Caco-2 (cell line): ENCODE results near the gene MAMLD1. TPM values are rescaled to one million over a fixed set of nuclear protein-coding genes. Genes with fewer than 3 reads are reported as not detected.

Experiments used
- BruUV-seq: library from RNA; stranded (reverse); fragments of 400-500 nt; replicated peaks from 2 replicates; lab custom pipeline; 2021; lab: Mats Ljungman, UMichigan
- CTCF ChIA-PET: fragments of 300-600 bp; sonication (Branson Sonifier 250); formaldehyde crosslinking; loops from one replicate; lab custom pipeline; 2022; ENCODE audit warnings: antibody characterized with exemption; lab: Charles Lee
- POLR2A ChIA-PET: fragments of 300-600 bp; sonication (Branson Sonifier 250); formaldehyde crosslinking; loops from one replicate; lab custom pipeline; 2022; ENCODE audit warnings: antibody characterized with exemption; lab: Charles Lee
- DNase-seq, 2 experiments: peaks; one replicate each; pipeline versions ENCODE4 v3.0.0 to v3.0.0-alpha.2; 2020 to 2022
- H3K27me3 ChIP-seq: replicated peaks from 2 replicates; pipeline ENCODE4 v1.6.0; 2011; ENCODE audit warnings: low read length; ENCODE audit not compliant: control insufficient read depth, insufficient read depth
- H3K36me3 ChIP-seq: 2 replicates; pipeline ENCODE4 v1.5.1; 2011; ENCODE audit warnings: low read length; ENCODE audit not compliant: control insufficient read depth, insufficient read depth
- H3K4me1 ChIP-seq: fragments of 250-450 bp; sonication (Bioruptor Pico); 2 replicates; pipeline ENCODE4 v1.5.1; 2020; ENCODE audit warnings: mild to moderate bottlenecking
- H3K4me3 ChIP-seq: 2 replicates; pipeline ENCODE4 v1.5.1; 2011; ENCODE audit warnings: low read depth, mild to moderate bottlenecking, control low read depth, low read length
- H3K9me3 ChIP-seq: fragments of 250-450 bp; sonication (Bioruptor Pico); 2 replicates; pipeline ENCODE4 v1.5.1; 2020; ENCODE audit warnings: mild to moderate bottlenecking, moderate library complexity
- H3K27ac Mint-ChIP-seq: one replicate; pipeline ENCODE4 v1.8.0; 2022; ENCODE audit warnings: mixed read lengths; ENCODE audit not compliant: unreplicated experiment
- H3K27me3 Mint-ChIP-seq: one replicate; pipeline ENCODE4 v1.8.0; 2022; ENCODE audit warnings: mixed read lengths; ENCODE audit not compliant: insufficient read depth, unreplicated experiment
- H3K36me3 Mint-ChIP-seq: one replicate; pipeline ENCODE4 v1.8.0; 2022; ENCODE audit warnings: mild to moderate bottlenecking, mixed read lengths; ENCODE audit not compliant: insufficient read depth, unreplicated experiment
- H3K4me1 Mint-ChIP-seq: one replicate; pipeline ENCODE4 v1.8.0; 2022; ENCODE audit warnings: low read depth, mixed read lengths; ENCODE audit not compliant: unreplicated experiment
- H3K4me3 Mint-ChIP-seq: one replicate; pipeline ENCODE4 v1.8.0; 2022; ENCODE audit warnings: mild to moderate bottlenecking, moderate library complexity, mixed read lengths; ENCODE audit not compliant: unreplicated experiment
- H3K9me3 Mint-ChIP-seq: one replicate; pipeline ENCODE4 v1.8.0; 2022; ENCODE audit warnings: mixed read lengths; ENCODE audit not compliant: unreplicated experiment
- CTCF ChIP-seq, 2 experiments: fragments of 200-600 bp in 1 of 2; IDR thresholded peaks; 1 replicate in 1 of 2; 2 replicates in 1 of 2; pipeline versions ENCODE4 v1.5.1 to v1.8.0; 2011 to 2022; ENCODE audit warnings: antibody characterized with exemption in 1 of 2, control low read depth in 1 of 2, inconsistent platforms in 1 of 2, low read depth in 1 of 2, low read length in 1 of 2, mild to moderate bottlenecking in 1 of 2, moderate library complexity in 1 of 2; ENCODE audit not compliant: insufficient read depth in 1 of 2, severe bottlenecking in 1 of 2, unreplicated experiment in 1 of 2
- intact Hi-C: fragments of 100-400 bp; cut with micrococcal nuclease; formaldehyde crosslinking; loops from one replicate; pipeline ENCODE4 v1.10.0; 2022; ENCODE audit not compliant: unreplicated experiment
- total RNA-seq: library from RNA; stranded (reverse); gene quantifications from 2 replicates; pipeline ENCODE4 v1.2.3, GENCODE V29; 2022

The MAMLD1 gene
- total RNA-seq, 1 experiment from 2014 or later, result not detected

- Histone ChIP-seq H3K4me1 (no peaks in the 10 kb centered on the region), H3K9me3 (no peaks in the 10 kb centered on the region), H3K4me3 (no peak overlapping the region), H3K36me3 (no peaks in the 10 kb centered on the region), H3K27me3 (no peaks in the 10 kb centered on the region)
- H3K4me3 Mint-ChIP-seq, result no peak overlapping the region
- ChIA-PET POLR2A (no interaction called here), CTCF (no interaction called here)
- H3K27me3 Mint-ChIP-seq, result peaks cover 4% of the 10 kb centered on the region
- TF ChIP-seq CTCF (IDR thresholded peaks at IDR 0.05; ENCODE audit: insufficient read depth in 1 of 2, low read depth in 1 of 2, low read length in 1 of 2, severe bottlenecking in 1 of 2, unreplicated experiment in 1 of 2), result no peak
- intact Hi-C loops, result no loop called here
- no peak for DNase-seq
- H3K27ac Mint-ChIP-seq, result no peak overlapping the region
- H3K36me3 Mint-ChIP-seq, result no peaks in the 10 kb centered on the region
- no peaks in the 10 kb centered on the region for H3K4me1 Mint-ChIP-seq
- no peaks in the 10 kb centered on the region for H3K9me3 Mint-ChIP-seq
- no TSS peak for BruUV-seq
These were observed 33.2 kb upstream of the MAMLD1 start for GRCh38 chrX:150329868-150330267.

GRCh38 chrX:150332023-150332422 is 31.1 kb upstream of the MAMLD1 start:
- no peak for TF ChIP-seq CTCF (IDR thresholded peaks at IDR 0.05; ENCODE audit: insufficient read depth in 1 of 2, low read depth in 1 of 2, low read length in 1 of 2, severe bottlenecking in 1 of 2, unreplicated experiment in 1 of 2)
- H3K36me3 Mint-ChIP-seq, result no peaks in the 10 kb centered on the region
- H3K36me3 ChIP-seq, result no peaks in the 10 kb centered on the region
- no peaks in the 10 kb centered on the region for H3K9me3 Mint-ChIP-seq
- no peak overlapping the region for H3K4me3 ChIP-seq
- ChIA-PET POLR2A (no interaction called here), CTCF (no interaction called here)
- peaks cover 4% of the 10 kb centered on the region for H3K27me3 Mint-ChIP-seq
- no peak for DNase-seq
- H3K4me1 Mint-ChIP-seq, result no peaks in the 10 kb centered on the region
- no TSS peak for BruUV-seq
- no peak overlapping the region for H3K27ac Mint-ChIP-seq
- no peak overlapping the region for H3K4me3 Mint-ChIP-seq
- no peaks in the 10 kb centered on the region for H3K4me1 ChIP-seq
- intact Hi-C loops, result no loop called here
- H3K27me3 ChIP-seq, result no peaks in the 10 kb centered on the region
- H3K9me3 ChIP-seq, result no peaks in the 10 kb centered on the region

DNA sequence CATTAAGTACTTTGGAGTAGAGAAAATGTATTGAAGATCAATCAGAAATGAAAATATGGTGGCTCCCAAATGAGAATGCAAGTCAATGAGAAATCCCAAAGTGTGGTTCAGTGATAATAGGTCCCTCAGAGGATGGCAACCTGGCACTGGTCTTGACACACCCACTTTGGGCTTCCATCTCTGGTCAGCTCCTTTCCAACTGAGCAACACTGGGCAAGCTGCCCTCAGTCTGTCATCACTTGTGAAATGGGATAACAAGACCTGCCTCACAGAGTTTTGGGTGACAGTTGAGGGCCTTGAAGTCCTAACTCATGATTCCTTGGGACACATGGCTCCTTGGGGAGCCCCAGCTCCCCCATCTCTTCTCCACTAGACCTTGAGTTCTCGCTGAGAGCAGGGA is 29.0 kb upstream of the MAMLD1 start:
- H3K27me3 Mint-ChIP-seq, result no peaks in the 10 kb centered on the region
- no peaks in the 10 kb centered on the region for H3K9me3 Mint-ChIP-seq
- ChIA-PET CTCF (no interaction called here), POLR2A (no interaction called here)
- H3K4me1 ChIP-seq, result no peaks in the 10 kb centered on the region
- intact Hi-C loops, result no loop called here
- no peak for DNase-seq
- no peaks in the 10 kb centered on the region for H3K9me3 ChIP-seq
- no peaks in the 10 kb centered on the region for H3K36me3 Mint-ChIP-seq
- TF ChIP-seq CTCF (IDR thresholded peaks at IDR 0.05; ENCODE audit: insufficient read depth in 1 of 2, low read depth in 1 of 2, low read length in 1 of 2, severe bottlenecking in 1 of 2, unreplicated experiment in 1 of 2), result no peak
- H3K36me3 ChIP-seq, result no peaks in the 10 kb centered on the region
- H3K4me3 Mint-ChIP-seq, result no peak overlapping the region
- BruUV-seq, result no TSS peak
- H3K4me1 Mint-ChIP-seq, result no peaks in the 10 kb centered on the region
- H3K4me3 ChIP-seq, result no peak overlapping the region
- no peak overlapping the region for H3K27ac Mint-ChIP-seq
- H3K27me3 ChIP-seq, result no peaks in the 10 kb centered on the region
